Measurements from ENCODE around the gene PTP4A2. TPM values are rescaled to one million over a fixed set of nuclear protein-coding genes. Genes with fewer than 3 reads are reported as not detected.

The PTP4A2 gene
- 189 to 202 TPM (median 191 TPM) in 5 replicates for total RNA-seq (2022; extraction: Qiagen RNA extraction; ENCODE audit: low read depth)

GRCh38 chr1:31938184-31938975 lies at the start of gene PTP4A2:
TSS of gene PTP4A2 (minus strand) at chr1:31938368. CDS start at chr1:31919065, 19,303 bp downstream.

Other genes with a start within 250 kb of the PTP4A2 start
- 4.3 to 6.9 TPM (median 5.2 TPM) in 5 replicates for gene COL16A1, start 234.4 kb downstream of the PTP4A2 start, total RNA-seq (2022; extraction: Qiagen RNA extraction; ENCODE audit: low read depth)
- 5.1 to 8.5 TPM (median 7.7 TPM) in 5 replicates for gene ADGRB2, start 174.0 kb downstream of the PTP4A2 start, total RNA-seq (2022; extraction: Qiagen RNA extraction; ENCODE audit: low read depth)
- 4.5 to 7.8 TPM (median 6.5 TPM) in 5 replicates for gene SPOCD1, start 122.3 kb downstream of the PTP4A2 start, total RNA-seq (2022; extraction: Qiagen RNA extraction; ENCODE audit: low read depth)
- 107 to 143 TPM (median 138 TPM) in 5 replicates for gene KHDRBS1, start 75.5 kb upstream of the PTP4A2 start, total RNA-seq (2022; extraction: Qiagen RNA extraction; ENCODE audit: low read depth)
- gene TMEM39B, start 134.6 kb upstream of the PTP4A2 start, total RNA-seq (2022; extraction: Qiagen RNA extraction; ENCODE audit: low read depth) = 8.8 to 14.0 TPM (median 11.8 TPM) in 5 replicates
- 15.2 to 18.1 TPM (median 15.7 TPM) in 5 replicates for gene KPNA6, start 169.7 kb upstream of the PTP4A2 start, total RNA-seq (2022; extraction: Qiagen RNA extraction; ENCODE audit: low read depth)
- gene TXLNA, start 241.3 kb upstream of the PTP4A2 start, total RNA-seq (2022; extraction: Qiagen RNA extraction; ENCODE audit: low read depth) = 27.5 to 31.0 TPM (median 28.7 TPM) in 5 replicates